HG02623 (cell line): ENCODE data around the gene MTARC1.

Experiments
- ATAC-seq: cut with Tn5 transposase; IDR thresholded peaks from one replicate; pipeline ENCODE4 v1.9.1; 2021; ENCODE audit warnings: moderate library complexity; ENCODE audit not compliant: unreplicated experiment

The MTARC1 gene

GRCh38 chr1:220804202-220804586 lies 17.5 kb downstream of the MTARC1 start:
- no peak for ATAC-seq

GRCh38 chr1:220806408-220806807 lies 19.7 kb downstream of the MTARC1 start:
- no peak for ATAC-seq

GRCh38 chr1:220807726-220808125 lies 21.0 kb downstream of the MTARC1 start:
- ATAC-seq = no peak

- ATAC-seq = no peak
Measured at GRCh38 chr1:220808345-220809186, 21.9 kb downstream of the MTARC1 start.

GRCh38 chr1:220809187-220809550 lies 22.5 kb downstream of the MTARC1 start:
- no peak for ATAC-seq

- no peak for ATAC-seq
Measured at GRCh38 chr1:220809704-220810103, 23.0 kb downstream of the MTARC1 start.

GRCh38 chr1:220810179-220810653 lies 23.5 kb downstream of the MTARC1 start:
- ATAC-seq = peak; percentile 91

- ATAC-seq = no peak
Measured at GRCh38 chr1:220810963-220811362, 24.2 kb downstream of the MTARC1 start.

- ATAC-seq = no peak
Measured at GRCh38 chr1:220811695-220812094, 25.0 kb downstream of the MTARC1 start.

GRCh38 chr1:220812308-220812707 lies 25.6 kb downstream of the MTARC1 start:
- no peak for ATAC-seq

- ATAC-seq = no peak
Measured at GRCh38 chr1:220813013-220813412, 26.3 kb downstream of the MTARC1 start.

- no peak for ATAC-seq
Measured at GRCh38 chr1:220815409-220815808, 28.7 kb downstream of the MTARC1 start.

GRCh38 chr1:220817907-220818306 lies 31.2 kb downstream of the MTARC1 start:
- no peak for ATAC-seq

- no peak for ATAC-seq
Measured at GRCh38 chr1:220818421-220819173, 31.9 kb downstream of the MTARC1 start.

GRCh38 chr1:220819467-220820026 lies 32.8 kb downstream of the MTARC1 start:
- ATAC-seq = no peak

- no peak for ATAC-seq
Measured at GRCh38 chr1:220824031-220824989, 37.6 kb downstream of the MTARC1 start.

- ATAC-seq = no peak
Measured at GRCh38 chr1:220825819-220826551, 39.3 kb downstream of the MTARC1 start.

- ATAC-seq = no peak
Measured at GRCh38 chr1:220826729-220827128, 40.0 kb downstream of the MTARC1 start.

- ATAC-seq = no peak
Measured at GRCh38 chr1:220827445-220828178, 40.9 kb downstream of the MTARC1 start.
